HG02885 (cell line): ENCODE data around the gene PPFIA4.

Experiments
- ATAC-seq: cut with Tn5 transposase; IDR thresholded peaks from one replicate; pipeline ENCODE4 v1.9.1; 2021; ENCODE audit warnings: mild to moderate bottlenecking; ENCODE audit not compliant: unreplicated experiment, poor library complexity

Gene PPFIA4

DNA sequence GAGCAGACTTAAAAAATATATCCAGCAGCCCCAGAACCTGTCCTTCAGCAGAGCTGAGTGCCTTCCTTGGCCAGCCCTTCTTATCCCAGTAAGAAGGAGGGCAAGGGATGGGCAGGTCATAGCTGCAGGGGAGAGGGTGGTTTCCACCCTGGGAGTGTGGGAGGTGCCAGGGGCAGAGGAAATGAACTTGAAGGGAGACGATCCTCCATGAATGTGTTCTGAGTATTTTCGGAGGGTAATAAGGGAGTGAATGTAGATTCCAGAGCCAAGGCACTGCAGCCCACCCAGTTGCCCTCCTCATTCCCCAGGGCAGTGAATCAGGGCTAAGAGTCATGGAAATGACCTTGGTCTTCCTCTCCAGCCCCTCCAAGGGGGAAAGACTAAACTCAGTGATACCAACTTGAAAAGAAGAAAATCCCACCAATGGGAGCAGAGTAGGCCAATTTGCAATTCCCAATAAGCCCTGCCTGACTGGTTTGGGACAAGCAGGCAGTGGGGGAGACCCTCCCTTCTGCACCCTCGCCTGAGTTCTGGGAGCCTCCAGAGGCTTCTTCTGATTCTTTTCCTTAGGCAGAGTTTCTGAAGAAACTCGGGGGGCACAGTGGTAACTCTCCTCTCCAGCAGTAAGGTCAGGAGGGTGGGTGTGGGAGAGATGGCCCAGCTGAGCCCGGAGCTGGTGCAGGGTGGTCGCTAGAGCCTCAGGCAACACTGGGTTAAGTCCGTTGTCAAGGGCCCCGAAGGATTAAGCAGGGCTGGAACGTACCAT is 55.4 kb downstream of the PPFIA4 start:
- ATAC-seq: no peak

DNA sequence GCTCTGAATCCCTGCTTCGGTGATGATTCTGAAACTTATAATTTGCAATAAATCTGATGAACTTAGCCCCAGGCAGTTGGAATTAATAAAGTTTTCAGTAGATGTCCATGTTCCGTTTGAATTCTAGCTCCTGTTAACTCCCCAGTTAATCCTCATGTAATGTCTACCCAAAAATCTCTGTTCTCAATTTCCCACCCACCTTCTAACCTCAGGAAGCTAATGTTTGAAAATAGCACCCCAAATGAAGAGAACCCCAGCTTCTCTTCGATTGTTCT is 55.9 kb downstream of the PPFIA4 start:
- ATAC-seq: no peak

- ATAC-seq: no peak
Measured at GRCh38 chr1:203082571-203083462, 56.5 kb downstream of the PPFIA4 start.

GRCh38 chr1:203083463-203083921 is 57.2 kb downstream of the PPFIA4 start:
- no peak for ATAC-seq

DNA sequence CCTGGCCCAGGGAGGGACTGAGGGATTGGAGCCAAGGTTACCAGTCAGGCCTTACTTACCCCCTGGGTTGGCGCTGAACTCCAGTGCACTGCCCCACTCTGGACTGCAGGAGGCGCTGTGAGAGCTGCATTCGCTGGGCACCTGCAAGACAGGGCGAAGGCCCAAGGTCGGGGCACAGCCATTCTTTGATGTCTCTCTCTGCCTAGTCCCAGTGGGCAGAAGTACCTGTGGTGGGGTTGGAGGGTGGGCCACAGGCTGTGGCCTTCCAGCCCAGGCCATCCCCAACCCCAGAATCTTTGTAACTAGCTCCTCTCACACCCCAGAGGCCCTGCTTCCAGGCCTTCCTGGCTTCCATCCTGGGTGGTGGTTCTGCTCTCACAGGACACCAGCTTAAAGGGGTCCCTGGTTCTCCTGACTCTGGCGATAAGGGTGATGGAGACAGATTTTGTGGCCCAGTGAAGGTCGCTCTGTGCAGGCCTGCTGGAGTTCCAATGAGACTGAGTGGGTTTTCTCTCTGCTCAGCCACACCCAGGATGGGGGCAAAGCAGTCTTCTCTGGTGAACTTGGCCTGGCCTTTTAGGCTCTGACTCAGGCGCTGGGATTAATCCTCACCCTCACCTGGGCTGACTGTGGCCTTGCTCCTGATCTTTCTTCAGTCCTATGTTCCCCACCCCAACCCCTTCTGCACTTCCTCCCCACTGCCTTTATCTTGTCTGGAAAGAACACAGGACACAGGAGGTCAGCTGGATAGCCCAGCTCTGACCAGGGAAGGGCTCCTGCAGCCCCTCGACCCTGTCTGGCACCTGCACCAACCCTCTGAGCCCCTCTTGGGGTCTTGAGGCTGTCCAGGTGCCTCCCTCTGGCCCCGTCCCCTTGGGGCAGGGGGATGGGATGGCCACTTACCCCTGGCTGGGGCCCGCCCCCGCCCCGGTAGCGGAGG is 58.6 kb downstream of the PPFIA4 start:
- no peak for ATAC-seq

DNA sequence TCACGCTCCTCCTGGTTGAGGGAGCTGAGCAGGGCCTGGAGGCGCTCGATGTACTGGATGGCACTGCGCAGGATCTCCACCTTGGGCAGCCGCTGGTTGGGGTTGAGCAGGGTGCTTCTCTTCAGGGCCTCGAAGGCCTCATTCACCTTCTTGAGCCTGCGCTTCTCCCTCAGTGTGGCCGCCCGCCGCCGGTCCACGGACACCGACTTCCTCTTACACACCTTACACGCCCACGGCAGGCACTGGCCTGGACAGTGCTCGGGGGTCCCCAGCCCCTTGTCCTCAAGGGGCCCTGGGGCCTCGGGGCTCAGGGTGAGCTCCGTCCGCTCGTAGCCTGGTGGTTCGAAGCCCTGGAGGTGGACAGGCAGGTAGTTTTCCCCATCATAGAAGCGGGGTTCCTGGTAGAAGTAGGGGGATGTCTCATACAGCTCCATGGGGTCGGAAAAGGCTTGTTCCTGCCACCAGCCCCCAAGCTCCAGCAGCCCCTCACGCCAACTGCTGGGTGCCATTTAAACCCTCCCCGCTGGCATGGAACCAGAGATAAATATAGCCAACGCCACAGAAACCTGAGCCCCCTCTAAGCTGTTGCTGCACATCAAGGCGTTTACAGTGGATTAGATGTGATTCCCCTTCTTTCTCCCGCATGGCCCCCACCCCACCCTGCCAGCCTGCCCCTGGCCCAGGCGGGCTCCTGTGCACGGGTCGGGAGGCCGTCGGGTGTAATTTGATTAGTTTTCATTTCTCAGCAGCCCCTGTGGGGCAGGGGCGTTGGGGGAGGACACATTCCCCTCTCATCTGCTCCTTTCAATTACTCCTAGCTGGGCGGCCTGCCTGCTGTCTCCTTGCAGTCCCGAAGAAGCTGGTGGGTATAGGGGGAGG is 59.5 kb downstream of the PPFIA4 start, which contains the start of gene MYOG:
Gene MYOG, minus strand, starts transcription at position 485 of the 879 bp plus-strand sequence. Its CDS starts 51 bp downstream, at position 434.
- ATAC-seq: no peak

DNA sequence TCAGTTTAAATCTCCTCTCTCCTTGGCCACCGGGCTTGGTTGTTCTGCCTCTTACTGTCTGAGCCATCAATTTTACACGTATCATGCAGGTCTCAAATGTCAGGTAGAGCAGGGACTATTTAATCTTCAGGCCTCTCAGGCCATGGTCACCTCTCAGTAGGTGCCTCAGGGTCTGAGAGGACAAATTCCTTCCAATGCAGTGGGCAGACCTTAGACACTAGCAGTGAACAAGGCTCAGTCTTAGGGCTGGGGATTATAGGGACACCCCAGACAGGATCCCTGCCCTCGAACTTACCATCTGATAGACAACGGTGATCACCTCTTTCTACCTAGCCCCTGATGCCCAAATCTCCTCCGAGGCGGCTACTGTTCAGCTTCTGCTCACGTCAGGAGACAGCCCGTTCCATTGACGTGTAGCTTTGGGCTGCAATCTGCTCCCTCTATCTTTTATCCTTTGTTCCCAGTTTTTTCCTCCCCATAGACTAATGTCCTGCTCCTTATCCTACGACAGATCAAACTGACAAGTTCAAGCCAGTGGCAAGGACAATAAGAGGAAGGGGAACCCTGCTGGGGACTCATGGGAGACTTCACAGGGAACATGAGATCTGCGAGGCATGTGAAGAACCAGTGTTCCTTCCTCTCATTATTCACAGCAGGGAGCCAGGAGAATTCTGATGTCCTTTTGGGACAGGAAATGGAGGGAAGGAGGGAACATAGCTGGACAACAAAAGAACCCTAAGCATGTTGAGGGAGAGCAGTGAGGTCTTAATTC is 60.9 kb downstream of the PPFIA4 start:
- ATAC-seq: no peak

- ATAC-seq: no peak
Measured at GRCh38 chr1:203088441-203088840, 62.1 kb downstream of the PPFIA4 start.

- ATAC-seq: no peak
Measured at GRCh38 chr1:203089001-203089650, 62.8 kb downstream of the PPFIA4 start.

- ATAC-seq: no peak
Measured at GRCh38 chr1:203089651-203090045, 63.4 kb downstream of the PPFIA4 start.

DNA sequence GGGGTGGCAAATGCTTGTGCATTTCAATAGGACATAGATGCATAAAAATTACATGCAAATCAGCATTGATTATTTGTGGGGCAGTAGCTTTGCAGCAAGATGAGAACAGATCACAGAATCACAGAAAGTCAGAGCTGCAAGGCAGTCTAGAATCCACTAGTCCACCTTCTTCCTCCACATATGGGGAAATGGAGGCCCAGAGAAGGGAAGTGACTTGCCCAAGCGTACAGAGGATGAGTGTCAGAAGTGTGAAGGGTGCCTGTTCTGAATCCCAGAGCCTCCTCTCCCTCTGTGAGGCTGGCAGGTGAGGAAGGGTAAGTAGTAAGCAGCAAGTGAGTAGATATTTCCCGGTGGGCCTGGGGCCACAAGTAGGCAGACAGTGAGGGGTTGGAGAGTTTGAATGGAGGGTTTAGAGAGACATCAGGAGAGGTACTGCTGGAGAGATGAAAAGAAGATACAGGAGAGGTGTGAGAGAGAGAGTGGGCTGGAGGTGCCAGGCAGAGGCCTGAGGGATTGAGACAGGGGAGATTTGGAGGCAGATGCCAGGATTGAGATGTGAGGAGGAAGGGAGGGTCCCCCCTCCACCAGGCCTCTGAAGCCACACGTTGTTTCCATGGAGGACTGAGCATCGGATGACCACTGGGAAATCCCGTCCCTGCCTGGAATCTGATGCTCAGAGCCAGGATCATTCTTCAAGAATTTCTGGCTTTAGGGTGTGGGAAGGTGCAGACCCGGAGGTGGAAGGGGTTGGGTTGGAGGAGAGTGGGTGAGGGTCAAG is 64.3 kb downstream of the PPFIA4 start:
- ATAC-seq: no peak

DNA sequence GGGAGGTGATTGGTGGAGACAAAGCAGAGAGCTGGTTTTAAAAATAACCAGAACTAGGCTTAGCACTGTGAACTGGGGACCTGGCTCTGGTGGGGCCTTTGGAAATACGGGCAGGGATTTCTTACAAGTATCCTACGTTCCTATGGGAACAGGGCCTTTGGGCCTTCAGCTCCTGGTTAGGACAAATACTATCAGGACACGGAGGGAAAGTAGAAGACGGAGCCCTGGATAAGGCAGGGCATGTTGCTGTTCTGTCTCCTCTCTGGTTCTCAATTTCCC is 64.8 kb downstream of the PPFIA4 start:
- no peak for ATAC-seq

DNA sequence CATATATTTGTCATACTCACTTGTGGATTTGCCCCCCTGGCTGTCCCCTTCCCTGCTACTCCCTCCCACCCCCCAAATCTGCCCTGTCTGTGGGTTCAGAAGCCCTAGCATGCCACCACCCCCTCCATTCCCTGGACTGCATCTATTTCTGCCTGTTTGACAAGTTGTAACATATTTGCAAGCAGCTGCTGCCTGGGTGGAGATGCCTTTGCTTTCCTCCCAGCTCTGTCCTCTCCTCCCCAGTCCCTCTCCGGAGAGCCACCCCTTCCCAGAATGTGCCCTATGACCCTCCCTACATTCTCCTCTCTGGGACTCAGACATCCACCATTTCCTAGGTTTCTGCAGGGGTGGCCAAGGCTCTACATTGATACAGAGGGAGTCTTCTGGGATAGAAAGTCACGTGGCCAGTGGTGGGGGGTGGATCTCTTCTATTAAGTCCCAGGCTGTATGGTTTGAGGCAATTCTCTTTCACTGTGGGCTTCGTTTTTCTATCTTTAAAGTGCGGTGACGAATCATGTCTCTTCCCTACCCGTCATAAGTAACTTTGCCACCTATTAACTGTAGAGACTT is 65.6 kb downstream of the PPFIA4 start:
- no peak for ATAC-seq

DNA sequence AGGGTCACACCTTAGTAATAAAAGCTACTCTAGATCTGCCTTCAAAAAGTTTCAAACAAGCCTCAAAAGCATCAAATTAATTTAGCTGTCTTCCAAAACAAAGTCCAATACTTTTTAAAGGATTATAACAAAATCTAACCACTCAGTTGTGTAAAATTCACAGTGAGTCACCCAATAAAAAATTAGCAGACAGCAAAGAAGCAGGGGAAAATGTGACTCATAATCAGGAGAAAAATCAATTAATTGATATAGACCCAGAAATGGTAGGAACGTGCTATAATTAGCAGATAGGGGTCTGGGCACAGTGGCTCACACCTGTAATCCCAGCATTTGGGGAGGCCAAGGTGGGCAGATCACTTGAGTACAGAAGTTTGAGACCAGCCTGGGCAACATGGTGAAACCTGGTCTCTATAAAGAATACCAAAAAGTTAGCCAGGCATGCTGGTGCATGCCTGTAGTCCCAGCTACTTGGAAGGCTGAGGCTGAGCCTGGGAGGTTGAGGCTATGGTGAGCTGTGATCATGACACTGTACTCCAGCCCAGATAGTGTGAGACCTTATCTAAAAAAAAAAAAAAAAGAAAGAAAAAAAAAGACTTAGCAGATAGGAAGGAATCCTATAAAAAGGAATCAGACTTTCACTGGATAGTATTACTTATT is 67.6 kb downstream of the PPFIA4 start:
- ATAC-seq: no peak

DNA sequence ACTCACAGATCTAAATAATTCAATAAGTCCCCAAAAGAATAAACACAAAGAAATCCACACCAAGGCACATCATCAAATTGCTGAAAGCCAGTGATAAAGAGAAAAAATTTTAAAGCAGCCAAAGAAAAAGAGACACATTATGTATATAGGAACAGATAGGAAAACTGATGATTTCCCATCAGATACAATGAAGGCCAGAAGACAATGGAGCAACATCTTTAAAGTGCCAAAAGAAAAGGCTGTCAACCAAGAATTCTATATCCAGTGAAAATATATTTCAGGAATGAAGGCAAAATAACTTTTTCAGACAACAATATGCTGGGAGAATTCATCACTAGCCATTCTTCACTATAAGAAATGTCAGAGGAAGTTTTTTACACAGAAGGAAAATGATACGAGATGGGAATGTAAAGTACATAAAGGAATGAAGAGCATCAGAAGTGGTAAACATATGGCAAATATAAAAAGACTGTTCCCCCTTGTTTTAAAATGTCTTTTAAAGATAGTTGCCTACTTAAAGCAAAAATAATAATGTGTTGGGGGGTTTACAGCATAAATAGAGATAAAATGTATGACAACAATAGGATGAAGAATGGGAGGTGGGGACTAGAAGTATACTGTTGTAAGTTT is 68.9 kb downstream of the PPFIA4 start:
- ATAC-seq: no peak

GRCh38 chr1:203096566-203096965 is 70.3 kb downstream of the PPFIA4 start:
- ATAC-seq: no peak
